Posterior cingulate gyrus (tissue), 11 donors: Measurements from ENCODE around the gene INKA1.
"Not testable (repeated sequence)": the region's sequence is repeated elsewhere in the genome, so short reads cannot be mapped to it uniquely, and the experiment has no call there.

Experiments used
- DNase-seq, 10 donors: peaks; one replicate each; pipeline versions ENCODE4 v3.0.0 to v3.0.0-alpha.2; 2020 to 2021; ENCODE audit warnings: mixed read lengths in 3 of 10
- intact Hi-C: fragments of 100-400 bp; cut with DNase I; formaldehyde crosslinking; loops from one replicate; pipeline ENCODE4 v1.15.1; 2023

Gene INKA1

DNA sequence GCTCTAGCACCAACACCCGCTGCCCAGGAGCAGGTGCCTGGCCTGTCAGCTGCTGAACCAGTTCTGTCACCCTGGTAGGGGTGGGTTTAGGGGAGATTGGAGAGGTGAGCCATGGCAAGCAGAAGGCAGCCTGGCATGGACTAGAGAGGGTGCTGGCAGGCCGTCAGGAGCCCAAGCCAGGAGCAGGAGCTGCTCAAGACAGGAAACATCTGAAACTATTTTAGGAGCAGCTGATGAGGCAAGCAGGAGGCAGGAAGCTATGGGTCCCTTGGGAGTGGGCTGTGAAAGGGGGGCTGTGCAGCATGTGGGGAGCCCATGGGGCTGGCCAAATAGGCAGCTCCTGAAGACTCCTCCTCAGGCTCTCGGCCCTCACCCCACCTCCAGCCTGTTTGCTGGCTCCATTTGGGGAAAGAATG lies 2.3 kb downstream of the INKA1 start:
- intact Hi-C loops = no loop called here
- peak in 9 of 10 donors; percentile 18 to 89 (median 39) for DNase-seq

DNA sequence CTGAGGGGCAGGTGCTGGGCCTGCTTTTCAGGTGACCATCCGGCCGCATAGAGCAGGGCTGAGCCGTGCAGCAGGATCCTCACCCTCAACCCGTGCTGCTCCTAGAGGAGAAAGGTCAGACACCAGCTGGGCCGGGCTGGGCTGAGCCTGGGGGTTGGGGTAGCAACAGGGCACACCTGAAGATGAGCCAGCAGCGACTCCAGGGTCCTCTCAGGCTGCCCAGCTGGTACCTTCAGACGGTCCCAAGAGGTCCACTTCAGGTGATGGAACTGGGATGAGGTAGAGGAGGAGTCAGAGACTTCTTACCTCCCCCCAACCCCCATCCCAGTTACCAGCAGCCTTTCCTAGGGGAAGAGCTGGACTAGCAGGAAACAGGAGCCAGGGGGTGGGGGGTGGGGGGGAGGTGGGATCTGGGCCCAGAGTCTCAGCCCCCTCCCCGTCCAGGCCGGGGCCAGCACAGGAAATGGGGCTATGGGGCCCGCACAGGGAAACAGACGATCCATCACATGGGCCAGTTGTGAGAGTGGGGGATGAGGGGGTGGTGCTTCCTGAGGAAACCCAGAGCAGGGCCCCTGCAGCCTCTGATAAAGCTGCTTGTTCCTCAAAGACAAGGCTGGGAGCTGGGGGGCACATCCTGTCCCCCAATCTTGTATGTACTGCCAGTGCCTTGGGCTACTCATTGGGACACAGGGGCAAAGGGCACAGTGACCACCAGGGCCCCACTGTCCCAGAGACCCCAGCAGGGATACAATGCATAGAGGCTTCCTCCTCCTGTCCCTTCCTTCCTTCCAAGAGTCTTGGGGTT lies 3.0 kb downstream of the INKA1 start:
- peak in 4 of 10 donors; percentile 16 to 84 (median 53) for DNase-seq
- intact Hi-C loops = no loop called here

DNA sequence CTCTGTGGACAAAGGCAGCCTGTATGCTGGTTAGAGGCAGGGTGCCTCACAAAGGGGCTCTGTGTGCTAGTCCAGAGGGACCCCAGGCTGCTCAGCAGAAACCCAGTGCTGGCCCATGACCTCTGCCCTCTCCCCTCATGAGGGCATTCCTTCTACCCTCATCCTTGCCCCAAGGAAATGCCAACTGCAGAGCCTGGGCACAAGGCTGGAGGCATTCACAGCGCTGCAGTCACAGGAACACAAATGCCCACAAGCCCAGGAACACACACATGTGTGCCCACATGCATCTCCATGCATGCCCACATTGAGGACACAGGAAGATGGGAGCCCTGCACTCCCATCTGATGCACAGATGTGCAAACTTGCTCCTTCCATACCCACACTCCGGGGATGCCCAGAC lies 3.8 kb downstream of the INKA1 start:
- intact Hi-C loops = no loop called here
- DNase-seq = no peak

DNA sequence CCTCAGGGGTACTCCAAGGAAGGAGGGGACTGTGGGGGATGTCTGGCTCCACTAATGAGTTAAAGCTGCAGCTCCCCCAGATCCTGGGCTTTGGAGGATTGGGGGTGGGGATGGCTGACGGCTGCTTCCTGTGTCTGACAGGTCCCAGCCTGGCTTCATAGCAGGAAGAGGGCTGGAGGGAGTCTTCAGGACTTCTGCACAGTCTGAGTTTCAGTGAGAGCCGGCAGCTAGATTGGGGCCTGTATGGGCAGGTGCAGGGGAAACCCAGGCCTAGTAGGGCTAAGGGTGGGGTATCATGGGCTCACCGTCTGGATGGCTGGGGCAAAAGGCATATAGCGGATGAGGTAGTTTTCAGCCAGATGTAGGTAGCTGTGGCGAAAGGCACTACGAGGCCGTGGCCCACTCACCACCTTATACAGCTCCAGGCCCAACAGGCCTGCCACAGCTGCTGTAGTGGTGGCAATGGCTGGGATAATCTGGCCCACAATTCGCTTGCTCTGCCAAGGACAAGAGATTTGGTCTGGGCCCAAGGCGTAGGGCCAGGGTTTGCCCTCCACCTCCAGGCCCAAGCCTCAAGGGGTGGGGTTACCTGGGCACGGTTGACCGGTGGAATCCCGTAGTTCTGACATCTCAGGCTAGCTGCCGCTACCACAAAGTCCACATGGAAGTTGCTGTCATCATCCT lies 4.5 kb downstream of the INKA1 start:
- intact Hi-C loops = no loop called here
- DNase-seq = no peak

DNA sequence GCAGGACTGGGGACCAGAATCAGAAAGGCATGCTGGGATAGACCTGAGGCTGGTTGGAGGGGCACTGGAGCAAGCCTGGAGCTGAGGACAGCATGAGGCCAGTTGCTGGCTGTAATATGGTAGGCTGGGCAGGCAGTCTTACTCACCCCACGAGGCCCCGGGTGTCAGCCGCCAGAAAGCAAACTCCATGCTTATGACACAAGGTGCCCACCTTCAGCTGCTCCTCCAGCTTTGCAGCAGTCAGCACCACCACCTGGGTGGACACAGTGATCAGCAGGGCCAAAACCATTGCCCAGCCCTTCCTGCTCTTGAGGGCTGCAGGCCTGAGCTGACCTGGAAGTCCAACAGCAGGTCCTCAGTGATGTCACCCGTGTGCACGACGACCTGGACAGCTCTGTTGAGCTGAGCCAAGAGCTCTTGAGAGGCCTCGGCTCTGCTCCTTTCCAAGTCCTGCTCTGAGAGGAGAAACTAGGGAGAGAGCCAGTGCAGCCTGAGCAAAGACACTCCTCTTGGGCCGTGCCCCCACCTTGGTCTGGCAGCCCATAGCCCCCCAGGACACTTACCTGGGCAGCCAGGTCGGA lies 9.9 kb downstream of the INKA1 start:
- DNase-seq = no peak
- intact Hi-C loops = no loop called here

DNA sequence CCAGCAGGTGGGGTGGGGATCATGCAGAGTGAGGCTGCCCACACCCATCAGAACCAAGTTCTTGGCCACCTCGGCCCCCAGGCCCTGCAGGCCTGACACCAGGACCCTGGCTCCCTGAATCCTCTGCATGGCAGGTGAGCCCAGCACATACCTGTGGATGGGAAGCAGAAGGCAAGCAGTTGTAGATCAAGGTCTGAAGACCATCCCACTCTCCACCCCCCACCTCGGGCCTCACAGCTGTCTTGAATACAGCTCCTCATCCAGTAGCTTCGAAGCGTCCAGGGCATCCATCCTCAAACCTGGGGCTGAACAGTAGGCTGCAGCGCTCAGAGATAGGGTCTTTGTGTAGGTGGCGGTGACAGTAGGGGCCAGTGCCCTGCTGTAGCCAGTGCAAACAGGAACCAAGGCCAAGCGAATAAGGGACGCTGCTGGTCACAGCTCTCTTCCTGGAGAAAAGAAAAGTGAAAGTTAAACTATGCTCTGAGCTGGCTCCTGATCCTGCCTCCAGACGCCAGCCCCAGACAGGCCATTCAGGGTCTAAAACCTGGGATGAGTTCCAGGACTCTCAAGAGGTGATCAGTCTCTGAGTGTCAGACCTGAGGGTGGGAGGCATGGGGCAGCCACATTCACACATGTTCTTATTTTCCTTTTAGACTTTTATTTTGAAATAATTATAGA lies 10.6 kb downstream of the INKA1 start, which contains the start of gene UBA7:
TSS of gene UBA7 (minus strand) at position 457 of the 678 bp plus-strand sequence. CDS start at position 291, 166 bp downstream.
- intact Hi-C loops = no loop called here
- no peak for DNase-seq

DNA sequence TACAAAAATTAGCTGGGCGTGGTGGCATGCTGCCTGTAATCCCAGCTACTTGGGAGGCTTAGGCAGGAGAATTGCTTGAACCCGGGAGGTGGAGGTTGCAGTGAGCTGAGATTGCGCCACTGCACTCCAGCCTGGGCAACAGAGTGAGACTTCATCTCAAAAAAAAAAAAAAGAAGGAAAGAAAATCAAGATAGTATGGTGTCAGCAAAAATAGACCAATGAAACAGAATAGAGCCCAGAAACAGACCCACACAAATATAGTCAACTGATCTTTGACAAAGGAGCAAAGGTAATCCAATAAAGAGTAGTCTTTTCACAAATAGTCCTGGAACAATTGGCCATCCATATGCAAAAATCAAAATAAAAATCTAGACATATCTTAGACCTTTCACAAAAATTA lies 20.1 kb downstream of the INKA1 start:
- intact Hi-C loops, DNase-seq: not testable (repeated sequence)

DNA sequence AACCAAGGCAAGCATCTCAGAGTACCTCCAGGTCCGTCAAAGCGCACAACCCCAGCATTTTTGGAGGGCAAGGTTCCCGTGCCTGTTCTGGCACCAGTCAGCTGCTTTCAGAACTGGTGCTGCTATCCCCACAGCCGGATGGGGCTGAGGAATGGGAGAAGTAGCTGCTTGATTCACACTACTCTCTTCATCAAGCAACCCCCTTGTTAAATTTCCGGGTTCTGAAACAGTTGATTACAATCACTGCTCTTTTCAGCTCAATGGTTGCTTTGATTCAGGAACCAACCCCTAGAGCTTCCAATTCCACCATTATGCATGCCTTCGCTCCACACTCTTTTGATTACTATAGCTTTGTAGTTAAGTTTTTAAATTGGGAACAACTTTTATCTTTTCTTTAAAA lies 23.0 kb downstream of the INKA1 start:
- intact Hi-C loops = no loop called here
- peak in 1 of 10 donors; percentile 58 for DNase-seq

DNA sequence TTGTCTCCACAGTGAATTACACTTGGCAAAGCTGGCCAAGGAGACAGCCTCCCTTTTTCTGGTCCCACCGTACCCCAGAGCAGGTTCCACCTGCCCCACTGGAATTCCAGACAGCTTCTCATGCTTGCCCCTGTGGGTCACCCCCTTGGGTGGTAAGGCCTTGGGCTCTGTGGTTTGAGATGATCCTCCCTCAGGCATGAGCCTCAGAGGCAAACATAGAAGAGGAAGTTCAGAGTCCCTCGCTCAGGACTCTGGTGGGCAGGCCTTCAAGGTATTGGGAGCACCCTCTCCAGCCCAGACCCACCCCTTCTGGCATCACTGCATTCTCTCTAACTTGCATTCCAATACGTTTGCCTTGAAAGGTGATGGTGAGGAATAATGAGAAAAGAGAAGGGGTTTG lies 28.3 kb downstream of the INKA1 start:
- DNase-seq = peak in 1 of 10 donors; percentile 5
- intact Hi-C loops = loop anchor here (10.0 kb wide), 1 partner anchor 107 kb away; the partner anchor contains the start of gene GMPPB

DNA sequence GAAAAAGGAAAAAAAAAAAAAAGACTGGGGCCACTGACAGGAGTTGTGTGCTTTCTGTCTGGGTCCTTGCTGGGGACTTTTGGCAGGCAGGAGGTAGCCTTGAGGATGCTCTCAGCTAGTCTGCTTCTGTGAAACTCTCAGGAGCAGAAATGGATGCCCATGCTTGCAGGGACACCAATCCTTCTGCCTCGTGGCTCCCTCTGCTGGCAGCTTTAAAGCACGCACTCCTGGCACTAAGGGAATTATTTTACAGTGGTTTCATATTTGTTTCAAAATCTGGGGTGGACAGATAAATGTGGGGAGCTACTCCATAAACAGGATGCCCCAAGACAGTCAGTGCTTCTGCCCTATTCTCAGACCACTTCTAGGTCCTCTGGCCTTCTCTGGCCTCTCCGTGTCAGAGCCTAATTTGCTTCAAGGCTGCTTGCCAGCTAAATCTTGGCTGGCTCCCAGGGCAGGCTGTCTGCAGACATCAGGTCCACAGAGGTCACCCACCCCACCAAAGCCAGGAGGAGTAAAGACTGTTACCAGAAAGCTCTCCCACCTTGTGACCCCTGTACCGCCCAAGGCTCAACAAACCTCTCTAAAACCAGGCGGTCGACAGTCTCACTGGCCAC lies 36.2 kb downstream of the INKA1 start:
- DNase-seq = peak; percentile 67 to 97 (median 84)
- intact Hi-C loops = loop anchor here (1.0 to 10.0 kb wide), 3 partner anchors 37 to 300 kb away; partner anchors contain the start of gene GMPPB

DNA sequence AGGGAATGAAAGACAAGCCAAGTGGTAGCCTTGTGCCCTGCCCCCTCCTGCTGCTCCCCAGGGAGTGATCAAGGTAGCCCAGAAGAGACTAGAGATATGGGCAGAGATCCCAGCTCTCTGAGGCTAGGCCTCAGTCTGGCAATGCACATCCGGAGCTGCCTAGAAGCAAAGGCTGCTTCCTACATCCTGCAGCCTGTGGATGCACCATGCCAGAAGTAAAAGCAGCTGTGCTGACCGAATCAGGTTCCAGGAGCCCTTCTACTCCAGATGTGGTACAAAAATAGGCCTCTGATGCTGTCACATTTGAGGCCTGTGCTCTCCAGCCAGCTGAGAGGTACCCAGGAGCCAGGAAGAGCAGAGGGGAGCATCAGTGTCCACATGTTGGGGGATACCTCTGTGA lies 37.3 kb downstream of the INKA1 start:
- intact Hi-C loops = loop anchor here (5.0 kb wide), 1 partner anchor 62 kb away; the partner anchor contains the start of gene MST1R
- DNase-seq = peak in 2 of 10 donors; percentile 26 to 58

DNA sequence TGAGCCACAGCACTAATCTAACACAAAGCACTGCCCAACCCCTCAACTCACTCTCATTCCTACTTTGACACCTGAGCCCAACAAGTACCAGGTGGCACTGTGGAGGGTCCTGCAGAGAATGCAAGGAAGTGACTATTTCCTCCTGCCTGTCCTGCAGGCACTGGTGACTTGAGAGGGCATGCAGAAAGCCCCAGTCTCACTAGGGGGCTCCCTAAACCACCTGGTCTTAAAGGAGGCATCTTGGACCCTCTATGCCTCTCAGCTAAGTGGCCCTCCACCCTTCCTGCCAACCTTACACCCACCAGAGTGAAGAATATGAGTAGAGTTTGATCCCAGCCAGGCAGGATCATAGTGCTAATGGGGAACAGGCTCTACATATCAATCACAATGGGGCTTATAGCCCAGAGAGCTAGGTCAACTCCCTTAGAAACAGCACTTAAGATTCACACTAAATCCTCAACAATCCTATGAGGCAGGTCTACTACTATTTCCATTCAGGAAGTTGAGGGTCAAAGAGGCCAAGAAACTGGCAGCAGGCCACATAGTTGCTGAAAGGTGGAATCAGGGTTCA lies 38.1 kb downstream of the INKA1 start:
- intact Hi-C loops = loop anchor here (5.0 kb wide), 1 partner anchor 61 kb away; the partner anchor contains the start of gene MST1R

DNA sequence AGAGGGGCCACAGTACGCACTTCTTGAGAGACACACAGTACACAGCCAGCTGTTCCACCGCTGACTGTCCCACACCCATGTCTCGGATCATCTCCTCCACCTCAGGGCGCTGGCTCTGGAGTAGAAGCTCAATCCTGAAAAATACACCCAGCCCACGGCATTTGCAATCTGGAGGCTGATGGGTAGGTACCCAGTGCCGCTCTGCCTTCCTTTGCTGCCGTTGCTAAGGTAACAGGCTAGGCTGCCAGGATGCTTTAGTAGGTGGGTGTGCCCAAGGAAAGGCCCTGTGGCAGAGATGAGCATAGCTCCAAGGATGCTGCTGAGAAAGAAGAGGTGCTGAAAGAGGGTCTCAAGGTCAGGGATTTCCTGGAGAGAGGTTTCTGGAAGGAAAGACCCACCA lies 38.7 kb downstream of the INKA1 start:
- DNase-seq = peak in 9 of 10 donors; percentile 31 to 95 (median 66)
- intact Hi-C loops = loop anchor here (5.0 kb wide), 1 partner anchor 60 kb away; the partner anchor contains the start of gene MST1R

More for the DNA sequence above, 38.1 kb downstream of the INKA1 start:
- DNase-seq = peak in 2 of 10 donors; percentile 23 to 65

DNA sequence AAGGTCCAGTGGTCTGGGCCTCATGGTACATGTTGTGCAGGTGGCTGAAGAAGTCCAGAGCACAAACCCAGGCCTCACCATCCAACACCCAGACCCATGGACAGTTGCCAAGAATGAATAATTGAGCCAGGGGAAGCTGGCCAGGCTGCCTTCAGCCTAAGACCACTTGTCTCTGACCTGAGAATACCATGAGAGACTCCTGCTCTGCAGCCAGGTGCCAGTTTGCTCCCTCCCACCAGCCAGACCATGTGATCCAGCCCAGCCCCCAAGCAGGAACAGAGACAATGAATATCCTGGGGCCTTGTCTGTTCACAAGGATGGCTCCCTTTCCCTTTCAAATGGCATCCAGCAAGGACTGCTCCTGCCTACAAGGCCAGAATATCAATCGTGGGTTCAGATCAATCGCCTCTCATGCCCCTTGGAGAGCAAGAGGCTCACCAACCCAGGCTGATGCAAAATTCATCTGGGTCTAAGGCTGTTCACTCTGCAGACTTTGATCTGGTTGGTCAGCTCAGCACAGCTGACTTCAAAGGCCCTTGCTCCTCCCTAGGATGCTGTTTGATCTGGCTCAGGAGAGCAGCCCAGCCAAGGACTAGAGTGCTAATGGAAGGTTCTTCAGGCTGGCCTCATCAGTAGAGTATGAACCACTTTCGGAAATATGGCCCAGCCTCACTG lies 39.9 kb downstream of the INKA1 start:
- intact Hi-C loops = loop anchor here (5.0 kb wide), 1 partner anchor 59 kb away; the partner anchor contains the start of gene MST1R
- DNase-seq = peak in 1 of 10 donors; percentile 21

DNA sequence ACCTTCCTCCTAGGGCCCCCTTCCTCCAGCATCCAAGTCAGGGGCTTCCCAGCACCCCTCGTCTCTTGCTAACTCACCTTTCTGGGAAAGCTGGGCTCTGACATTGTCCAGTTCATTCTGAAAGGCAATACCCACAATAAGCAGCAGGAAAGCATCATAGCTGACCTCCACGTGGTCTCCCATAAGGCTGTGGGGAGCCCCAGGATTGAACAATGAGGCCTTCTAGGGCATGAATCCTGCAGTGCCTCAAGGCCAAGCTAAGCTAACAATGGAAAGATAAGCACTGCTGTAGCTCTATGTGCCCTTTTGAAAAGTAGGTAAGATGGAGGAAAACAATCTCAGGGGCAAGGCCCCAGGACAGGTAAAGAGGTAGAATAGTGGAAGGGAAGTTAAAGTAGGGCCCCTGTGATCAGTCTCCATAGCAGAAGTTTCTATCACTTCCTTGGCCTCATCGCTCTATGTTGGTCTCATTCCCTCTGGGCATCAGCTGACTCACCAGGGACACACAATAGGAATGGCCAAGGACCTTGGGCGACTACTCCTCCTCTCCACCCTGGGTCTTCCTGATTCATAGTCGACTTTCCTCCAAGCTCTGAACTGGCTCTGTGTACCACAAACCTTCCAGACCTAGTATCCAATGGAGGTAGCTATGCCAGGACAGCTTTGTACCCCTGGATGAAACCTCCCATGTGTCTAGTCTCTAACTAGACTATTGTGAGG lies 41.6 kb downstream of the INKA1 start:
- DNase-seq = peak in 1 of 10 donors; percentile 11
- intact Hi-C loops = loop anchor here (5.0 kb wide), 1 partner anchor 58 kb away; the partner anchor contains the start of gene MST1R

DNA sequence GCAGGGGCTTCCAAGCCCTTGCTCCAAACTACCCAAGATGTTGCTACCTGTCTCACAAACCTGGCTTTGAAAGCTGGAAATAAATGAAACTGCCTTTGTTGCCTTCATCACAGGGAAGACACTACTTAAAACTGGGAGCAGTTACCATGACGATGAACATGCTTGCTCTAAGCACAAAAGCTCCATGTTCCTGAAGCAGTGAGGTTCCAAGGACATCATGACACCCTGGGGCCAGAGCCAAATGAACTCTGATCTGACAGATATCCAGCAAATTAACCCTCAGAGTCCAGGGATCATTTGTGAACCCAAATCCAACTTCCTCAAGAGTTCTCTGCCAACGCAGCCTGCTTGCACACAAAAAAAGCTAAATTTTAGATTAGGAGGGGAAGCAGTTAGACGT lies 42.6 kb downstream of the INKA1 start:
- peak in 1 of 10 donors; percentile 1 for DNase-seq
- intact Hi-C loops = no loop called here
